Activated CD8-positive, alpha-beta T cell treated with anti-CD3 and anti-CD28 coated beads for 36 hours (primary cell): ENCODE results near the gene KCNE4. TPM values are rescaled to one million over a fixed set of nuclear protein-coding genes. Genes with fewer than 3 reads are reported as not detected.

ENCODE experiments used
- ATAC-seq: fragments of 200-7000 bp; cut with Tn5 transposase; one replicate; pipeline ENCODE4 v1.10.0; 2021; ENCODE audit warnings: mild to moderate bottlenecking, moderate library complexity
- CTCF ChIA-PET: fragments of 350-600 bp; sonication (Branson Sonifier 250); formaldehyde crosslinking; loops from one replicate; lab custom pipeline; 2021; ENCODE audit warnings: antibody characterized with exemption; lab: Charles Lee
- POLR2A ChIA-PET: fragments of 350-600 bp; sonication (Branson Sonifier 250); formaldehyde crosslinking; loops from one replicate; lab custom pipeline; 2021; ENCODE audit warnings: antibody characterized with exemption; lab: Charles Lee
- DNase-seq: peaks from one replicate; pipeline ENCODE4 v3.0.0-alpha.2; 2020
- H3K27ac Mint-ChIP-seq: one replicate; pipeline ENCODE4 v1.8.0; 2021; ENCODE audit warnings: mild to moderate bottlenecking, mixed read lengths
- H3K27me3 Mint-ChIP-seq: one replicate; pipeline ENCODE4 v1.8.0; 2021; ENCODE audit warnings: mixed read lengths
- H3K36me3 Mint-ChIP-seq: one replicate; pipeline ENCODE4 v1.8.0; 2021; ENCODE audit warnings: low read depth, mixed read lengths
- H3K4me1 Mint-ChIP-seq: one replicate; pipeline ENCODE4 v1.8.0; 2021; ENCODE audit warnings: low read depth, mixed read lengths
- H3K4me3 Mint-ChIP-seq: one replicate; pipeline ENCODE4 v1.8.0; 2021; ENCODE audit warnings: mild to moderate bottlenecking, moderate library complexity, mixed read lengths
- H3K9me3 Mint-ChIP-seq: one replicate; pipeline ENCODE4 v1.8.0; 2021; ENCODE audit warnings: mixed read lengths
- intact Hi-C: fragments of 100-400 bp; cut with micrococcal nuclease; formaldehyde crosslinking; loops from one replicate; pipeline ENCODE4 v1.10.0; 2022
- total RNA-seq, 2 experiments: library from RNA; stranded (reverse); gene quantifications; one replicate each; pipeline ENCODE4 v1.2.3, GENCODE V29; 2021
- TF ChIP-seq, protein P1 (sequence below): fragments of 200-600 bp; IDR thresholded peaks from one replicate; pipeline ENCODE4 v1.8.0; 2022; ENCODE audit warnings: antibody characterized with exemption, mild to moderate bottlenecking

Gene KCNE4
- total RNA-seq, 2 experiments from 2014 or later = not detected

DNA sequence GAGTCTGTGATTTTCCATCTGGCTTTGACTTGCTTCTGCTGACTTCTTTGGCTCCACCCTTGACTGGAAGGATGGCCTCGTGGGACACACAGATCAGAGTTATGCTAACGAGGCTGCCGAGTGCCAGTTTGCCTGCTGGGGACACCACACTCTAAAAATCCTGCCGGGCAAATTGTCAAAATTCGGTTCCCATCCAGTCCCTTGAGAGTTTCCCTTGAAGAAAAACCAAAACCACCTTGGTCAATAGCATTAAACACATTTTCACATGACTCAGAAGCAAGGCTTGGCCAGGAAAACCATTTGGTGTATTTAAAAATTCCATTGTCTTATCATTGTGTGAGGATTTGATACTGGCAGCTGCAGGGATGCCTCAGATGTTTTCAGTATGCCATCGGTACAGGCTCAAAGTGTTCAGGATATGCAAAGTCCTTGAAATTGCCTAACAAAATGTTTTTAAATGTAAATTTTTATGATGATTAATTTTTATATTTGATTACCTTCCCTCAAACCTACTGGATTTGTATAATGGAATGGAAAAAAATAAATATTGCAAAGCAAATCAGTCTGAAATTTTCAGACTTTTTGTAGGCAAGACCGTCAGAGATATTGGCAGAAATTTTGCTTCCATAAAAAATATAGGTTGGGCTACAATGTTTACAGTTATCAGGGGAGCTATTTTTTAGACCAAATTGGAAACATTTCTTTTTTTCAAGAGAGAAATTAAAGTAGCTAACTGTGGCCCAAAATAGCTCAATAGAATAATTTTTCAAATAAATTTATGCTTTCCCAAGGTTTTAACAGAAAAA, 41.6 kb downstream of the KCNE4 start:
- TF ChIP-seq, protein P1, sequence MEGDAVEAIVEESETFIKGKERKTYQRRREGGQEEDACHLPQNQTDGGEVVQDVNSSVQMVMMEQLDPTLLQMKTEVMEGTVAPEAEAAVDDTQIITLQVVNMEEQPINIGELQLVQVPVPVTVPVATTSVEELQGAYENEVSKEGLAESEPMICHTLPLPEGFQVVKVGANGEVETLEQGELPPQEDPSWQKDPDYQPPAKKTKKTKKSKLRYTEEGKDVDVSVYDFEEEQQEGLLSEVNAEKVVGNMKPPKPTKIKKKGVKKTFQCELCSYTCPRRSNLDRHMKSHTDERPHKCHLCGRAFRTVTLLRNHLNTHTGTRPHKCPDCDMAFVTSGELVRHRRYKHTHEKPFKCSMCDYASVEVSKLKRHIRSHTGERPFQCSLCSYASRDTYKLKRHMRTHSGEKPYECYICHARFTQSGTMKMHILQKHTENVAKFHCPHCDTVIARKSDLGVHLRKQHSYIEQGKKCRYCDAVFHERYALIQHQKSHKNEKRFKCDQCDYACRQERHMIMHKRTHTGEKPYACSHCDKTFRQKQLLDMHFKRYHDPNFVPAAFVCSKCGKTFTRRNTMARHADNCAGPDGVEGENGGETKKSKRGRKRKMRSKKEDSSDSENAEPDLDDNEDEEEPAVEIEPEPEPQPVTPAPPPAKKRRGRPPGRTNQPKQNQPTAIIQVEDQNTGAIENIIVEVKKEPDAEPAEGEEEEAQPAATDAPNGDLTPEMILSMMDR = no peak
- intact Hi-C loops = no loop called here
- ChIA-PET CTCF (interaction anchor here (1.0 to 1.2 kb wide), 2 partner anchors 9 to 122 kb away, joined by 3 to 6 read pairs; no protein-coding TSS in a partner anchor), POLR2A (no interaction called here)
- Mint-ChIP-seq H3K4me3 (no peak overlapping the region), H3K27me3 (peaks cover 2% of the 10 kb centered on the region), H3K27ac (no peak overlapping the region), H3K9me3 (no peaks in the 10 kb centered on the region), H3K4me1 (no peaks in the 10 kb centered on the region), H3K36me3 (no peaks in the 10 kb centered on the region)
- DNase-seq = no peak
- ATAC-seq = no peak

DNA sequence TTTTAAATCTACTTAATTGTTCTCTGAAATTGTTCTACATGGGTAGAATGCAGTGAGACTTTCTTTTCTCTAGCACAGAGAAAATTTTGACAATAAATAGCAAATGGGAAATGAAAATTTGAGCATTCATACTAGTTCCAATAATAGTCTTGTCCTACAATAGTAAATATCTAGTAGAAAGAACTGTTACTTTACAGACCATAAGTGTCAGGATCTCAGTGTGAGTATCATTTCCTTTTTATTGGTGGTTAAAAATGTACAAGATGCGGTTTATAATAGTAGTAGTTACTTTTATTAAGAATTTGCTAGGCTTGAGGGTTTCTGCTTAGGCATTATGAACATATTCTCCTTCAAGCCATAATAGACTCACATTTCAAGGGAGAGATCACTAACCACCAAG, 43.2 kb downstream of the KCNE4 start:
- TF ChIP-seq, protein P1 = no peak
- Mint-ChIP-seq H3K27ac (no peak overlapping the region), H3K4me3 (no peak overlapping the region), H3K4me1 (no peaks in the 10 kb centered on the region), H3K9me3 (no peaks in the 10 kb centered on the region), H3K27me3 (peaks cover 2% of the 10 kb centered on the region), H3K36me3 (no peaks in the 10 kb centered on the region)
- CTCF ChIA-PET = no interaction called here
- ATAC-seq (no peak), DNase-seq (no peak)
- intact Hi-C loops = no loop called here
- POLR2A ChIA-PET = no interaction called here

DNA sequence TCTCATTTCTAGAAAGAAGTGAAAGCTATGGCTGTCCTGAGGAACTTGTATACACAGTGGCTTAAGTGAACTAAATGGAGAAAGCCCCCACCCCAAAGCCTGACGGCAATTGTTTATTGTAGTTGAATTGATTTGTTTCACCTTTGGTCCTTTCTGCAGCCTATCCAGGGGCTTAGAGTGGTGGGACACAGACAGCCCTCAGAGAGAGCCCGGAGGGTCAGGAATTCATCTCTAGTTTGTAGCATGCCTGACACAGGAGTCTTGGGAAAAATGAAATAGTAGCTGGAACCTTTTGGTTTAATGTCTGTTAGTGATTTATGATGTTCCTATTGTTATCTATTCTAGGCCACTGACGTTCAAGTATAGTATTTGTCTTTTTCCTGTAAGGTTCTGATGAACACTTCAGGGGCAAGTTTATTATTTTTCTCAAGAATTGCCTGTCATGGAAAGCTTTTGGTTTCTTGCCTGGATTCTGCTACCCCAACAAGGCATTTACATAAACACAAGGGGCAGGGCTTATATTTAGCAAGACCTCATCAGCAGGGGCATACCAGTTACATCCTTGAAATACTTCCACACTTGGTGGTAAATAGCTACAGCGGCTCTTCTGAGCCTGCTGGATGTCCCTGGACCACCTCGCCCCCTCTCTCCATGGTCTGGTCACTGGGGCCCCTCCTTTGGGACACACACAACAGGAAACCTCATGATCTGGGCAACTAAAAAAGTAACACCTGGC, 44.4 kb downstream of the KCNE4 start:
- H3K27me3 Mint-ChIP-seq = peaks cover 2% of the 10 kb centered on the region
- TF ChIP-seq, protein P1 = no peak
- H3K27ac Mint-ChIP-seq = no peak overlapping the region
- CTCF ChIA-PET = interaction anchor here (1.5 kb wide), 1 partner anchor 157 kb away, joined by 3 read pairs; no protein-coding TSS in a partner anchor
- H3K9me3 Mint-ChIP-seq = no peaks in the 10 kb centered on the region
- no peaks in the 10 kb centered on the region for H3K4me1 Mint-ChIP-seq
- intact Hi-C loops = no loop called here
- POLR2A ChIA-PET = no interaction called here
- ATAC-seq = no peak
- no peak for DNase-seq
- H3K4me3 Mint-ChIP-seq = no peak overlapping the region
- H3K36me3 Mint-ChIP-seq = no peaks in the 10 kb centered on the region

DNA sequence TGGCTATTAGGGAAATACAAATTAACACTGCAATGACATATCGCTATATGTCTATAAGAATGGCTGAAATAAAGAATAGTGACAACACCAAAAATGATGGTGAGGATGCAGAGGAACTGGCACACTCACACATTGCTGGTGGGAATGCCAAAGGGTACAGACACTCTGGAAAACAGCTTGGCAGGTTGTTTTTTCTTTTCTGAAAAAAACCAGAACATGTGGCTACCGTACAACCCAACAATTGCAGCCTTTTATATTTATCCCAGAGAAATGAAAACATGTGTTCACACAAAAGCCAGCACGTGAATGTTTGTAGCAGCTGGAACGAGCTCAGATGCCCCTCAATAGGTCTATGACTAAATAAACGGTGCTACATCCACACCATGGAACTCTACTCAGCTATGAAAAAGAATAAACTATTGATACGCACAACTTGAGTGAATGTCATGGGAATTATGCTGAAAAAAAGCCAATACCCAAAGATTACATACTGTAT, 45.9 kb downstream of the KCNE4 start:
- no peak for ATAC-seq
- no peaks in the 10 kb centered on the region for H3K9me3 Mint-ChIP-seq
- no peak overlapping the region for H3K4me3 Mint-ChIP-seq
- CTCF ChIA-PET = no interaction called here
- TF ChIP-seq, protein P1 = no peak
- no peaks in the 10 kb centered on the region for H3K4me1 Mint-ChIP-seq
- no peak for DNase-seq
- H3K36me3 Mint-ChIP-seq = no peaks in the 10 kb centered on the region
- H3K27me3 Mint-ChIP-seq = no peaks in the 10 kb centered on the region
- POLR2A ChIA-PET = no interaction called here
- H3K27ac Mint-ChIP-seq = no peak overlapping the region
- intact Hi-C loops = no loop called here

DNA sequence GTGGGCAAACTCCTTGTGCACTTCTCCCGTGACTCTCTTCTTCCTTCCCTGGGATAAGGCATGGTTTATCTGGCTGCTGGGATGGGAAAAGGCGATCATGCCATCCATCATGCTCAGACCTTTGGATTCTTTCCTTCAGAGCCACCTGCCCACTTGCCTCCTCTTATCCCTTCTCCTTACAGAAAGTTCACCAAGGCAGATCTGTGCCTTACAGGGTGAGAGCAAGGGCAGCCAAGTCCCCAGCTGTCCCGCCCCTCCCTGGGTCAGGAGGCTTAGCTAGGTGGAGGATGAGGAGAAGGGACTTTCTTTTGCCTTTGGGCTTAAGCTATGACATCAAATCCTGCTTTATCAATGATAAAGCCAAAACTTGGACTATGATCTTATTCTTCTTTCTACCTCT, 47.6 kb downstream of the KCNE4 start:
- intact Hi-C loops = no loop called here
- ATAC-seq (no peak), DNase-seq (no peak)
- Mint-ChIP-seq H3K27ac (no peak overlapping the region), H3K9me3 (no peaks in the 10 kb centered on the region), H3K36me3 (no peaks in the 10 kb centered on the region), H3K4me3 (no peak overlapping the region), H3K4me1 (no peaks in the 10 kb centered on the region), H3K27me3 (no peaks in the 10 kb centered on the region)
- TF ChIP-seq, protein P1 = no peak
- ChIA-PET POLR2A (no interaction called here), CTCF (no interaction called here)
